Measurements from ENCODE around the gene CNOT6. TPM values are rescaled to one million over a fixed set of nuclear protein-coding genes. Genes with fewer than 3 reads are reported as not detected.
"Not testable (repeated sequence)": the region's sequence is repeated elsewhere in the genome, so short reads cannot be mapped to it uniquely, and the experiment has no call there.

The CNOT6 gene
- total RNA-seq, 4 donors from 2014 or later: 11.3 to 15.1 (median 13.2) TPM

DNA sequence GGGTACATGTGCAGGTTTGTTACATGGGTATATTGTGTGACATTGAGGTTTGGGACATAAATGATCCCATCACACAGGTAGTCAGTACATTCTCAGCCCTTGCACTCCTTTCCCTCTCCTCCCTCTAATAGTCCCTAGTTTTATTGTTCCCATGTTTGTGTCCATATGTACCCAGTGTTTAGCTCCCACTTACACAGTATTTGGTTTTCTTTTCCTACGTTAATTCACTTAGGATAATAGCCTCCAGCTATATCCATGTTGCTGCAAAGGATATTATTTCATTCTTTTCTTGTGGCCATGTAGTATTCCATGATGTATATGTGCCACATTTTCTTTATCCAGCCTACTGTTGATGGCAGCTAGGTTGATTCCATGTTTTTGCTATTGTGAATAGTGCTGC lies 27.4 kb downstream of the CNOT6 start:
- TF ChIP-seq, protein P1, sequence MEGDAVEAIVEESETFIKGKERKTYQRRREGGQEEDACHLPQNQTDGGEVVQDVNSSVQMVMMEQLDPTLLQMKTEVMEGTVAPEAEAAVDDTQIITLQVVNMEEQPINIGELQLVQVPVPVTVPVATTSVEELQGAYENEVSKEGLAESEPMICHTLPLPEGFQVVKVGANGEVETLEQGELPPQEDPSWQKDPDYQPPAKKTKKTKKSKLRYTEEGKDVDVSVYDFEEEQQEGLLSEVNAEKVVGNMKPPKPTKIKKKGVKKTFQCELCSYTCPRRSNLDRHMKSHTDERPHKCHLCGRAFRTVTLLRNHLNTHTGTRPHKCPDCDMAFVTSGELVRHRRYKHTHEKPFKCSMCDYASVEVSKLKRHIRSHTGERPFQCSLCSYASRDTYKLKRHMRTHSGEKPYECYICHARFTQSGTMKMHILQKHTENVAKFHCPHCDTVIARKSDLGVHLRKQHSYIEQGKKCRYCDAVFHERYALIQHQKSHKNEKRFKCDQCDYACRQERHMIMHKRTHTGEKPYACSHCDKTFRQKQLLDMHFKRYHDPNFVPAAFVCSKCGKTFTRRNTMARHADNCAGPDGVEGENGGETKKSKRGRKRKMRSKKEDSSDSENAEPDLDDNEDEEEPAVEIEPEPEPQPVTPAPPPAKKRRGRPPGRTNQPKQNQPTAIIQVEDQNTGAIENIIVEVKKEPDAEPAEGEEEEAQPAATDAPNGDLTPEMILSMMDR (IDR thresholded peaks at IDR 0.05): no peak
- ATAC-seq (ENCODE audit: low FRiP score): no peak

DNA sequence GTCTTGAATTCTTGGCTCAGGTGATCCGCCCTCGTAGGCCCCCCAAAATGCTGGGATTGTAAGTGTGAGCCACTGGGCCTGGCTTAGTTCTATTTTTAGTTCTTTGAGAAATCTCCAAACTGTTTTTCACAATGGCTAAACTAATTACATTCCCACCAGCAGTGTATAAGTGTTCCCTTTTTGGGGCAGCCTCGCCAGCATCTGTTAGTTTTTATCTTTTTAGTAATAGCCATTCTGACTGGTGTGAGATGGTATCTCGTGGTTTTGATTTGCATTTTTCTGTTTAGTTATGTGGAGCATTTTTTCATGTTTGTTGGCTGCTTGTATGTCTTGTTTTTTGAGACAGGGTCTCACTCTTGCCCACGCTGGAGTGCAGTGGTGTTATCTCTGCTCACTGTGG lies 28.2 kb downstream of the CNOT6 start:
- TF ChIP-seq, protein P1 (IDR thresholded peaks at IDR 0.05): no peak
- DNase-seq (ENCODE audit: low spot score) (no peak), ATAC-seq (ENCODE audit: low FRiP score) (no peak)

More for the DNA sequence above, 27.4 kb downstream of the CNOT6 start:
- no peak for DNase-seq (ENCODE audit: low spot score)

DNA sequence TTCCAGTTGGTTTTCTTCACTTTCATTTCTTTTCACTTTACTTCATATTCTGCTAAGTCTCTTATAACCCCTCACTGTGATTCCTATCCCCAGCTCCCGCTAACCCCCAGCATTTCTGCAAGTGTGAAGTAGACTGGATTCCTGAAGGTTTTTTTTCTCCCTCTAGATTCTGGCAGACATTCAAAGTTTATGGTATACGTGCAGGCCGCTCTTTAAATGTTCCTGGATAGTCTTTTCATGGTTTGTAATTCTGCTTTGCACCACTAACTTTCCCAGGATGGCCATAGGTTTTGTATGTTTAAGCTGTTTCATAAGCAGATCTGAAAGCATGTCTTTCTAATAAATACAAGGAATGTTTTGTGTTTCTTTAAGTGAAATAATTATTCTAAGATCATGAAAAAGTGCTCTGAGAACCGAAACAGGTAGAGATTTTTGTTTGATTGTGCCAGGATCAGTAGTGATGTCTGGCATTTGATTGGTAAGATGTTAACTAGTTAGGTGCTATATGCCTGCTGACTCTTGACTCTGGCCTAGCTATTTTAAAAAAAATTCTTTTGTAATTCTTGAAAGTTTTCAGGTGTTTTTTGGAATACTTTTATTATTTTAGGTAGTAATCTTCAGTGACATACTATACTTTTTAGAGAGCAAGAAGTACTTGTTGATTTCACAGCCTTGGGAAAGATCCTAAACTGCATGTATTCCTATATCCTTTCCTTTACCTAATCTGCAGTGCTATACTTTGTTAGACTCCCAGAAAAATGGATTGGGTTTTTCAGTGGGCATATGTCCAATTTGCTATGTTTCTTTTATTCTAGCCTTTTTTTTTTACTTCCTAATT lies 29.7 kb downstream of the CNOT6 start:
- DNase-seq (ENCODE audit: low spot score): no peak
- ATAC-seq (ENCODE audit: low FRiP score): no peak
- TF ChIP-seq, protein P1 (IDR thresholded peaks at IDR 0.05): no peak

DNA sequence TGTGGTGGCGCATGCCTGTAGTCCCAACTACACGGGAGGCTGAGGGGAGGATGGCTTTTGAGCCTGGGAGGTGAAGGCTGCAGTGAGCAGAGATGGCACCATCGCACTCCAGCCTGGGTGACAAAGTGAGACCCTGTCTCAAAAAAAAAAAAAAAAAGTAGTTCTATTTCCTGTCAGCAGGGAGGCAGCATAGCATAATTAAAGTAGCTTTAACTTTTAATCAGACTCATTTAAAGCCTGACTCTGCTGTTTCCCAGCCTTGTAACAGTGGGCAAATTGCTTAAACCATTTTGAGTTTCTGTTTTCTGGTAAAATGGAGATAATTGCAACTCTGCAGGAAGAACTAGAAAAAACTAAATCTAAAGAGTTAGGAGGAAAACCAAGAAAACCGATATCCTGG lies 31.2 kb downstream of the CNOT6 start:
- ATAC-seq (ENCODE audit: low FRiP score): no peak
- TF ChIP-seq, protein P1 (IDR thresholded peaks at IDR 0.05): no peak
- no peak for DNase-seq (ENCODE audit: low spot score)

DNA sequence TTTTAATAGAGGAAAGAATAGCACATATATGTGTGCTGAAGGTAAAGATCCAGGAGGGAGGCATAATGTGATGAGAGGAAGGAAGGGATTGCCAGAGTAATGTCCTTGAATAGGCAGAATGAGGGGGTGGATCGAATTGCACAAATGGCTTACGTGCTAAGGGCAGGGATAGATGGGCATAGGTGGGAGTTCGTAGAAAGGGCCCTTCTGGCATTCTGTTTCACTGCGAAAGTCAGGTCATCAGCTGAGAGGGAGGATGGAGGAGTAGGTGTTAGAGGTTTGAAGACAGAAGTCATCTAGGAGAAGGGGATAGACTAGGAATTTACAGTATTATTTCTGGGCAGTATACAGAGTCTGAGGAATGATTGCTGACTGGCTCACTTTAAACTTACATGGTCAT lies 32.1 kb downstream of the CNOT6 start:
- TF ChIP-seq, protein P1 (IDR thresholded peaks at IDR 0.05): no peak
- no peak for DNase-seq (ENCODE audit: low spot score)
- peak; percentile 70 for ATAC-seq (ENCODE audit: low FRiP score)

- ATAC-seq (ENCODE audit: low FRiP score) (no peak), DNase-seq (ENCODE audit: low spot score) (no peak)
- TF ChIP-seq, protein P1 (IDR thresholded peaks at IDR 0.05): no peak
Observed at GRCh38 chr5:180527659-180528058, 33.5 kb downstream of the CNOT6 start.

GRCh38 chr5:180531036-180531585 lies 36.9 kb downstream of the CNOT6 start:
- not testable (repeated sequence) for DNase-seq (ENCODE audit: low spot score); ATAC-seq (ENCODE audit: low FRiP score)
